Measurements from ENCODE around the gene AMN1.

- TF ChIP-seq CTCF (IDR thresholded peaks at IDR 0.05) (no peak), POLR2A (IDR thresholded peaks at IDR 0.05) (no peak)
Observed at GRCh38 chr12:31650918-31651317, 77.9 kb downstream of the AMN1 start.
